NCI-H128 (cell line): ENCODE results near the gene MIA.
"Not testable (repeated sequence)": the region's sequence is repeated elsewhere in the genome, so short reads cannot be mapped to it uniquely, and the experiment has no call there.

Experiments used
- DNase-seq: peaks from one replicate; lab custom pipeline; 2025; ENCODE audit not compliant: unreplicated experiment; lab: John Stamatoyannopoulos, UW

Gene MIA

DNA sequence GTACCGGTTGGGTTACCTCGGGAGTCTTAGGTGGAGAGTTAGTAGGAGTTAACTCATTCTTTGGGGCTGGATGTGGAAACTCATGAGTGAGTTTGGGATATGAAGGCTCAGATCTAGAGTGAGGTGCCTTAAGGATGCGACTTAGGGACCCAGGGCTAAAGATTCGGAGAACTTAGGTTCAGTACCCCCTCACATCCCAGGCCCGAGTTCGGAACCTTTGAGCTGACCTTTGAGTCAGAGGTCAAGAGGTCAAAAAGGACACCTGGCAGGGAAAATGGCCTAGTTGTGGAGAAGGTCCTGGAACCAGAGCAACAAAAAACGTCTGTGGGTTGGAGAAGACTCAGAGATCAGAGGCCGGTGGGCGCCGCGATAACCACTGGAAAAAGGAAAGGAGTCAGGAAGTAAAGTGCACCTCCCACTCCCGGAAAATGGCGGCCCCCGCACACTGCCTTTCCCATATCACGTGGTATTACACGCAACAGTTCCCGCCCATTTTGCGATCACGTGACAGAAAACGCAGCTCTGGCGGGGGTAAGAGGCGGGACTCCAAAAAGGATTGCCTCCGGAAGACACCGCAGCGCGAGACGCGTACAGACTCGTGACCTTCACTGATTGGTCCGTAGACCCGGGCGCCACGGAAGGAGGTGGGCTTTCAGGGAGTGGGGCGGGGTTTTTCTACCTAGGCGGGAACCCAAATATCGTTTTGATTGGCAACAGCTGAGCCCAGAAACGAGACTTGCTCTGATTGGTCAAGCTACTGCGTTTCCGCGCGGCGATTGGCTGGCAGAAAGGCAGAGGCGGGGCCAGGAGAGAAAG lies 25.1 kb upstream of the MIA start, which contains the start of gene ACTMAP:
ACTMAP (minus strand) TSS at position 420 of the 816 bp plus-strand sequence. CDS start 674 bp downstream, outside the sequence.
- peak; percentile 100 for DNase-seq

DNA sequence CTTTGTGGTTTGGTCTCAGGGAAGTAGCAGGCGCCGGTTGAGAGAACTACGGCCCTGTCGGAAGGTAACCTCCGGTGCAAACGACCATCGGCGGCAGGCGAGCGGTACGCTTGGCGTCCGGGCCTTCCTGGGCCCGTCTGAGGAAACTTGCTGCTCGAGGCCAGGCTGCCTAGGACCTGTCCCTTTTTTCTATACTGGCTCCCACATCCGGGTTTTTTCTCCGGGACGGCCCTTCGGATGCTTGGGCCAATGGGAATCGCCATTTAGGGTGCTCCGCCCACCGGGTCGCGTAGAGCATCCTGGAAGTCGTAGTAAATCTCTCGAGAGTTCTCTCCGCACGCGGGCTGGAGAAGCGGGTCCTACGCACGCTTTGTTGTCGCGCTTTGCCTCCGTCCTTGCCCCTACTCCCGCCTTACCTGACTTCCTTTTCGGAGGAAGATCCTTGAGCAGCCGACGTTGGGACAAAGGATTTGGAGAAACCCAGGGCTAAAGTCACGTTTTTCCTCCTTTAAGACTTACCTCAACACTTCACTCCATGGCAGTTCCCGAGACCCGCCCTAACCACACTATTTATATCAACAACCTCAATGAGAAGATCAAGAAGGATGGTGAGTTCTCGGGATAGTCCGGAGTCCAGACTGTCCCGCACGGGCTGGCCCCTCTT lies 24.3 kb upstream of the MIA start, which contains the start of gene SNRPA:
SNRPA (plus strand) TSS at position 330 of the 664 bp plus-strand sequence; CDS start at position 536, 206 bp downstream.
- DNase-seq = peak; percentile 97

DNA sequence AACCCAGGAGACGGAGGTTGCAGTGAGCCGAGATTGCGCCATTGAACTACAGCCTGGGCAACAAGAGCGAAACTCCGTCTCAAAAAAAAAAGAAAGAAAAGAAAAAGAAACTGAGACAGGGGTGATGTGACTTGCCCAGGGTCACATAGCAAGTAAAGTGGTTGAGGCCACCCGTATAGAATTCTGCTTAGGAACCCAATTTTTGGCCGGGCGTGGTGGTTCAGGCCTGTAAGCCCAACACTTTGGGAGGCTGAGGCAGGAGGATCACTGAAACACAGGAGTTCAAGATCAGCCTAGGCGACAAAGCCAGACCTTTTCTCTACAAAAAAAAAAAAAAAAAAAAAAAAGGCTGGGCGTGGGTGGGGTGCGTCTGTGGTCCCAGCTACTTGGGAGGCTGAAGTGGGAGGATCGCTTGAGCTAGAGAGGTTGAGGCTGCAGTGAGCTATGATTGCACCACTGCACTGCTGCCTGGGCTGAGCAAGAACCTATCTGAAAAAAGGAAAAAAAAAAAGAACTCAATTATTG lies 23.0 kb upstream of the MIA start:
- no peak for DNase-seq

DNA sequence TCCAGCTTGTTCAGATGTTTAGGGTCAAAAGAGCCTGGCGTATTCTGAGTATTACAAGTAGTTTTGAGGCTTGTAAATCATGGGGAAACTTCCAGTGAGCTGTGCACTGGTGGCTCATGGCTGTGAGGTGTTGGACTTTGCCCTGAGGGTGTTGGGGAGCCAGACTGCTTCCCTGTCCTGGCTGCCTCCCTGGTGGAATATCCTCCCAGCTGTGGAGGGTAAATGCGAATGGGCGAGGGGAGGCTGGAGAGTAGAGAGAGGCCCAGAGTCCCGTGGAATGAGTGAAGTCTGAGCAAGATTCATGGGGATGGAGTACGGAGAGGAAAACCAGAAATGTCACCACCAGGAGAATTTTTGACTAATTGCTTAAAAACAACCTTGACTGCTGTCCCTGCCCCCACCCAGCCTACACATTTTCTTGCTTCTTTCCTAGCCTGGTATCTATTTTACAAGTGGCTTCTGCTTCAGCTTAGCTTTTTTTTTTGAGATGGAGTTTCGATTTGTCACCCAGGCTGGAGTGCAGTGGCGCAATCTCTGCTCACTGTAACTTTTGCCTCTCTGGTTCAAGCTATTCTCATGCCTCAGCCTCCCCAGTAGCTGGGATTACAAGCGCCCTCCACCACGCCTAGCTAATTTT lies 20.6 kb upstream of the MIA start:
- DNase-seq = no peak

DNA sequence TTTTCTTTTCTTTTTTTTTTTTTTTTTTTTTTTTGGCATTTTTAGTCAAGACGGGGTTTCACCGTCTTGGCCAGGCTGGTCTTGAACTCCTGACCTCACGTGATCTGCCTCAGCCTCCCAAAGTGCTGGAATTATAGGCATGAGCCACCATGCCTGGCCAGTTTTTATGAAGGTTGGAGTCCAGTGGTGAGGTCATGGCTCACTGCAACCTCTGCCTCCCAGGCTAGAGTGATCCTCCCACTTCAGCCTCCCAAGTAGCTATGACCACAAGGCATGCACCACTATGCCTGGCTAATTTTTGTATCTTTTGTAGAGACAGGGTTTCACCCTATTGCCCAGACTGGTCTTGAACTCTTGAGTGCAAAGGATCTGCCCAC lies 20.1 kb upstream of the MIA start:
- no peak for DNase-seq

GRCh38 chr19:40755791-40756190 lies 19.5 kb upstream of the MIA start:
- no peak for DNase-seq

GRCh38 chr19:40756502-40757110 lies 18.7 kb upstream of the MIA start:
- DNase-seq = no peak

DNA sequence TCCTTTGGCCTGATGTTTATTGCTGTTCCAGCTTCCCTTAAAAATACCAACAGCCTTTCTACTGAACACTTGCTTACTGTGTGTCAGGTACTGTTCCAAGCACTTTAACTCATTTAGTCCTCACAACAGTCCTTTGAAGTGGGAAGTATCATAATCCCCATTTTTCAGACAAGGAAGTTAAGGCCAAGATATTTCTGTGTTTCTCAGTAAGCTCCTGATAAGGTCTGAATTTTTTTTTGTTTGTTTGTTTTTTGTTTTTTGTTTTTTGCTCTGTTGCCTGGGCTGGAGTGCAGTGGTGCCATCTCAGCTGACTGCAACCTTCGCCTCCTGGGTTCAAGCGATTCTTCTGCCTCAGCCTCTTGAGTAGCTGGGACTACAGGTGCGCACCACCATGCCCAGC lies 16.8 kb upstream of the MIA start:
- DNase-seq = no peak

DNA sequence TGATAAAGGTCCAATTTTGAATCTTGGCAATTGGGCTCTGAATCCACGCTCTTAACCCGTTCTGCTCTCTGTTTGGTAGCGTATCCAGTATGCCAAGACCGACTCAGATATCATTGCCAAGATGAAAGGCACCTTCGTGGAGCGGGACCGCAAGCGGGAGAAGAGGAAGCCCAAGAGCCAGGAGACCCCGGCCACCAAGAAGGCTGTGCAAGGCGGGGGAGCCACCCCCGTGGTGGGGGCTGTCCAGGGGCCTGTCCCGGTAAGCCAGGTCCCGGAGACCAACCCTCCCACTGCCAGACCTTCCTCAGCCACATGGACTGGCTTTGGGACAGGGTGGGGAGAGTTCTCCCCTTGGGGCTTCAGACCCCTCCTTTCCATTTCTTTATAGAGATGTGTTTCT lies 16.0 kb upstream of the MIA start:
- no peak for DNase-seq

GRCh38 chr19:40762754-40763470 lies 12.4 kb upstream of the MIA start:
- DNase-seq = no peak

- no peak for DNase-seq
Observed at GRCh38 chr19:40763526-40763925, 11.8 kb upstream of the MIA start.

- DNase-seq = no peak
Observed at GRCh38 chr19:40763963-40764362, 11.4 kb upstream of the MIA start.

DNA sequence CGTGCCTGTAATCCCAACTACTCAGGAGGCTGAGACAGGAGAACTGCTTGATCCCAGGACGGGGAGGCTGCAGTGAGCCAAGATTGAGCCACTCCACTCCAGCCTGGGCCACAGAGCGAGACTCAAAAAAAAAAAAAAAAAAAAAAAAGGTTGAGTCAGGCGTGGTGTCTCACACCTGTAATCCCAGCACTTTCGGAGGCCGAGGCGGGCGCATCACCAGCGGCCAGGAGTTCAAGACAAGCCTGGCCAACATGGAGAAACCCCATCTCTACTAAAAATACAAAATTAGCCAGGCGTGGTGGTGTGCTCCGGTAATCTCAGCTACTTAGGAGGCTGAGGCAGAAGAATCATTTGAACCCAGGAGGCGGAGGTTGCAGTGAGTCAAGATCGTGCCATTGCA lies 8.9 kb upstream of the MIA start:
- not testable (repeated sequence) for DNase-seq

- no peak for DNase-seq
Observed at GRCh38 chr19:40768869-40769268, 6.5 kb upstream of the MIA start.

GRCh38 chr19:40771101-40771862 lies 4.0 kb upstream of the MIA start:
- not testable (repeated sequence) for DNase-seq

DNA sequence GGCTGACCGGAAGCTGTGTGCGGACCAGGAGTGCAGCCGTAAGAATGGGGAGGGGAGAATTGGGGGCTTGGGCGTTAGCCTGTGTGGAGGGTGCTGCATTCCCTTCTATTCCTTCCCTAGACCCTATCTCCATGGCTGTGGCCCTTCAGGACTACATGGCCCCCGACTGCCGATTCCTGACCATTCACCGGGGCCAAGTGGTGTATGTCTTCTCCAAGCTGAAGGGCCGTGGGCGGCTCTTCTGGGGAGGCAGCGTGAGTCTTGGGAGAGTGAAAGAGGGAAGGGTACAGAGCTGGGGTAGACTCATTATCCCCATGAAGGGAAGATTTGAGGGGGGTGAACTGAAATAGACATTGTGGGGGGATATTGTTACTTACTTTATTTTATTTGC lies 306 bp downstream of the MIA start:
- no peak for DNase-seq

DNA sequence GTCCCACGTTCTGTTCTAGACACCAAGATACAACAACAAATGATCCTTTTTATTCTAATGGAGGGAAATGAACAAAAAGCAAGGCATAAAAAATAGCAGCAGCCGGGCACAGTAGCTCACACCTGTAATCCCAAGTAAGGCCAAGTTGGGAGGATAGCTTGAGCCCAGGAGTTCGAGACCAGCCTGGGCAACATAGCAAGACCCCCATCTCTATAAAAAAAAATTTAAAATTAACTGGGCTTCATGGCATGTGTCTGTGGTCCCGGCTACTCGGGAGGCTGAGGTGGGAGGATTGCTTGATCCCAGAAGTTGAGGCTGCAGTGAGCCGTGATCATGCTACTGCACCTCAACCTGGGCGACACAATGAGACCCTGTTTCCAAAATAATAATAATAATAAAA lies 1.0 kb downstream of the MIA start:
- no peak for DNase-seq

DNA sequence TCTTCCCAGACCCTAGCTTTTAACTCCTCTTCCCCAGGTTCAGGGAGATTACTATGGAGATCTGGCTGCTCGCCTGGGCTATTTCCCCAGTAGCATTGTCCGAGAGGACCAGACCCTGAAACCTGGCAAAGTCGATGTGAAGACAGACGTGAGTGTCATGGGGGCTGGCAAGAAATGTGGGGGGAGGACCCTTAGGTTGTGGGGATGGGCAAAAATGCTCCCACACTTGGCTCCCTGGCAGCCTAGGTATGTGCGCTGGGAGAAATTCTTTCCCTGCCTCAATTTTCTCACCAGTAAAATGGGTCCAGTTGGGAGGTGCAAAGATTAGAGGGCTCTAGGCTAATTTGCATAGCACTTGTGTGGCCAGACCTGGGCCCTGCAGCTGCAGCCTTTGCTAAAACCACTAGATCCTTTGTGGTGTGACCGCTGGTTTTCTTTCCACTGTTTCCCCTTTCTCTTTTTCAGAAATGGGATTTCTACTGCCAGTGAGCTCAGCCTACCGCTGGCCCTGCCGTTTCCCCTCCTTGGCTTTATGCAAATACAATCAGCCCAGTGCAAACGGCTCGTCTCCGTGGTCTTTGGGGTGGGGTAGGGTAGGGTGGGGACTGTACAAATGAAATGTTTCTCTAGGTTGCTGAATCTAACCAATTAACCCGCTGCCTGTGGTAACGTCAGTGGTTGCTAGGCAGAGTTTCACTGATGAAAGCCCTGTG lies 1.8 kb downstream of the MIA start:
- DNase-seq = peak; percentile 80

DNA sequence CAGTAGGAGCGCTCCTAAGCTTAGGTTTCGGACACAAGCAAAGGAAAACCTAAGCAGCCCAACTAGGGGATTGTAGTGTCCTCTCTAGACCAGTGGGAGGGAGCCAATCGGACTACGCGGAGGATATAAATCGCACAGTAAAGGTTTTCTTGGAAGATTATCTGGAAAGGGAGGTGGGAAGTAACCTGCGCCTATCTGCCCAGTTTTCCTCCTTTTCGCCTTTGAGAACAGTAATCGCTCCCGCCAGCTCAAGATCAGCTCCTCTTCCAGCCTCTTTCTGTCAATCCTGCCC lies 2.3 kb downstream of the MIA start:
- DNase-seq = no peak
